Loucy (cell line): Measurements from ENCODE around the gene LAMB4.

ENCODE experiments used
- CTCF ChIP-seq: fragments of 200-600 bp; sonication (generic); conservative IDR thresholded peaks from 2 replicates; pipeline ENCODE4 v1.5.1; 2014; ENCODE audit warnings: mild to moderate bottlenecking, antibody characterized with exemption, low read length
- EZH2phosphoT487 ChIP-seq: fragments of 200-600 bp; IDR thresholded peaks from 2 replicates; pipeline ENCODE4 v1.6.1; 2018; ENCODE audit warnings: antibody characterized with exemption, mild to moderate bottlenecking, moderate library complexity, borderline replicate concordance

- no peak for TF ChIP-seq CTCF
- no peak for TF ChIP-seq EZH2phosphoT487
Observed at GRCh38 chr7:108020585-108020984, 109.6 kb downstream of the LAMB4 start.
